ENCODE results near the gene ITFG2. TPM values are rescaled to one million over a fixed set of nuclear protein-coding genes. Genes with fewer than 3 reads are reported as not detected.
A peak's percentile ranks its signal among the peaks of the same experiment; 100 is the strongest.

The ITFG2 gene
- polyA plus RNA-seq, 6 donors from 2014 or later, result 66.7 to 108 (median 74.7) TPM

DNA sequence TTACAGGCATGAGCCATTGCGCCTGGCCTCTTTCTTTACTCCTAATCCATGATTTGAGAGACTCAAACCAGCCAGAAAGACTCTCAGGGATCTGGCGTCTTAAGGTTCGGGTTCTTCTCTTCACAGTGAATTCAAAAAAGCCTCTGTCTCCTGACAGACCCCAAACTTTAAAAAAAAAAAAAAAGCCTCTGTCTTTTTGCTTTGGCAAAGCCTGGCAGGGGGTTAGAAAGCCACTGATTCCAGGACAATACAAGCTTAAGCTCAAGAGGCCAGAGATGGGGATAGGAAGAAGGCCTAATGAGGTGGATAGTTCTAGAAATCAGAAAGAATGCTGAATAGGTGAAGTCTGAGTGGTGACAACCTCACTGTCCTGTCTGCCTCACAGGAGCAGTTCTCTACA is 13.6 kb downstream of the ITFG2 start:
- H3K27me3 Mint-ChIP-seq, result no peaks in the 10 kb centered on the region
- H3K36me3 Mint-ChIP-seq, result peaks cover 28 to 30% of the 10 kb centered on the region in 2 donors

GRCh38 chr12:2826721-2827515 is 14.4 kb downstream of the ITFG2 start:
- Mint-ChIP-seq H3K27ac (peak overlapping the region in 1 of 6 donors; percentile 38), H3K4me1 (peaks cover 0 to 17% (median 7%) of the 10 kb centered on the region in 3 donors), H3K4me3 (no peak overlapping the region), H3K36me3 (peaks cover 33 to 38% of the 10 kb centered on the region in 2 donors), H3K9me3 (no peaks in the 10 kb centered on the region), H3K27me3 (no peaks in the 10 kb centered on the region)
- DNase-seq (no peak), ATAC-seq (ENCODE audit: low read depth in 2 of 2) (no peak)

More for the DNA sequence above, 13.6 kb downstream of the ITFG2 start:
- ATAC-seq (ENCODE audit: low read depth in 2 of 2) (no peak), DNase-seq (no peak)
- Mint-ChIP-seq H3K4me3 (no peak overlapping the region), H3K9me3 (no peaks in the 10 kb centered on the region), H3K4me1 (peaks cover 0 to 17% (median 7%) of the 10 kb centered on the region in 3 donors), H3K27ac (peak overlapping the region in 1 of 6 donors; percentile 9)

GRCh38 chr12:2829275-2829674 is 16.8 kb downstream of the ITFG2 start:
- no peak for ATAC-seq (ENCODE audit: low read depth in 2 of 2)
- peaks cover 30 to 38% of the 10 kb centered on the region in 2 donors for H3K36me3 Mint-ChIP-seq

DNA sequence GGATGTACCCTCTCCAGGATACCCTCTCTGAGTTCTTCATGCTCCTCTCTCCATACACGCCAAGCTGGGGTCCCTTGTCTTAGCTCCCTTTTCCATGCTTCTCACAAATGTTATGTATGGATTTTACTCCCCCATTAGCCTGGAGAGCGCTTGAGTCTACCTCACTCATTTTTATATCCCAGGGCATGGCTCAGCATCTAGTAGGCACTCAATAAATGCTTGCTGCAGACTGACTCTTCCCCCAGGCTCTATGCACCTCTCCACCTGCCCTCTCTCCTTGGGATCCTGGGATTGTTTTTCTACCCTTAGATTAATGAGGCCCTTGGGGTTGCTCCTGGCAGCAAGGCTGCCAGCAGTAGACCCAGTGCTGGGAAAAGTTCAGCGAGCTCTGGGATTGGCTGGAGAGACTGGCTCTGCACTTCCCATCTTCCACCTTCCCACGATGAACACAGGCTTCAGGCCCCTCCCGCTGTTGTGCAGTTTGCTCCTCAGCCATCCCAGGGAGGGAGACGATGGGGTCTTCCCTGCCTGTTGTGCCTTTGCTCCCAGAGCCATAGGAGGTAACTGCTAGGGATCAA is 20.2 kb downstream of the ITFG2 start:
- Mint-ChIP-seq H3K27me3 (no peaks in the 10 kb centered on the region), H3K4me1 (peaks cover 3 to 11% (median 8%) of the 10 kb centered on the region in 3 donors), H3K9me3 (no peaks in the 10 kb centered on the region), H3K4me3 (no peak overlapping the region), H3K36me3 (peaks cover 16 to 26% of the 10 kb centered on the region in 2 donors), H3K27ac (peak overlapping the region in 2 of 6 donors; percentile 13 to 57)
- ATAC-seq (ENCODE audit: low read depth in 2 of 2) (no peak), DNase-seq (no peak)

More at GRCh38 chr12:2829275-2829674, 16.8 kb downstream of the ITFG2 start:
- Mint-ChIP-seq H3K4me3 (no peak overlapping the region), H3K27ac (peak overlapping the region in 1 of 6 donors; percentile 69), H3K27me3 (no peaks in the 10 kb centered on the region), H3K4me1 (peaks cover 0 to 14% (median 7%) of the 10 kb centered on the region in 3 donors), H3K9me3 (no peaks in the 10 kb centered on the region)
- DNase-seq, result no peak

DNA sequence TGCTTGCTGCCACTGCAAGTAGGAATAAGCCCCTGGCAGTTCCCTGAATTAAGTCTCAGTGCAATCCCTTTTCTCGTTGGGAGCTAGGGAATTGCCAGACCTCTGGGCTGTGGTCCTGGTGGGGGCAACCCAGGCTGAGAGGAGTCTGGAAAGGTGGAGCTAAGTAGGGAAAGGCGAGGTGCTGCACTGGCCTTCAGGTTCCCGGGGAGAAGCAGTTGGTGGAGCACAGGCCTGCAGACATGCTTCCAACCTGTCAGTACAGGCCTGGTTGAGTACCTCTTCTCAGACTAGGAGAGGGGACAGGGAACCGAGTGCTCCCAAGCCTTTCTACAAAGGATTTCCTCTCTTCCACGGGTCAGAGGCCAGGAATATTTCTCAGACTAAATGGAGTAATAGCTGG is 20.9 kb downstream of the ITFG2 start:
- Mint-ChIP-seq H3K27me3 (no peaks in the 10 kb centered on the region), H3K4me3 (no peak overlapping the region), H3K4me1 (peaks cover 3 to 11% (median 8%) of the 10 kb centered on the region in 3 donors), H3K36me3 (peaks cover 15 to 26% of the 10 kb centered on the region in 2 donors), H3K9me3 (no peaks in the 10 kb centered on the region), H3K27ac (peak overlapping the region in 1 of 6 donors; percentile 11)
- ATAC-seq (ENCODE audit: low read depth in 2 of 2) (no peak), DNase-seq (no peak)

DNA sequence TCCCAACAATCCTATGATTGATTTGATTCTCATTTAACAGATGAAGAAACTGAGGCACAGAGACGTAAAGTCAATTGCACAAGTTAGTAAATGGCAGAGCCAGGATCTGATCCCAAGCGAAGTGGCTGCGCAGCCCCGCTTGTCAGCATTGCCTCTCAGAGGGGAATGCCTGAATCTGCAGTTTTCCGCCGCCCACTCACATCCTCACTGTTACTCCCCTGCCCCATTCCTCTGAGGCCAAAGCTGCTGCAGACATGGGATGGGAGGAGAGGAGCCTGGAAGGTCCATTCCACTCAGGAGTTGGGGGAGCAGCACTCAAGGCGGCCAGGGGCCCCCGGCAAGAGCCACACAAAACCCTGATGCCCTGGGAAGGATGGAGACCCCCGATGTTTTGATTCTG is 21.3 kb downstream of the ITFG2 start:
- Mint-ChIP-seq H3K4me1 (peaks cover 3 to 11% (median 8%) of the 10 kb centered on the region in 3 donors), H3K36me3 (peaks cover 16 to 22% of the 10 kb centered on the region in 2 donors), H3K9me3 (no peaks in the 10 kb centered on the region), H3K27me3 (no peaks in the 10 kb centered on the region), H3K27ac (no peak overlapping the region), H3K4me3 (no peak overlapping the region)
- no peak for ATAC-seq (ENCODE audit: low read depth in 2 of 2)
- DNase-seq, result no peak

GRCh38 chr12:2834581-2835491 is 22.4 kb downstream of the ITFG2 start, which contains the start of gene NRIP2:
NRIP2 (minus strand) TSS chr12:2835035; CDS start chr12:2834983, 52 bp downstream.
- H3K27me3 Mint-ChIP-seq, result no peaks in the 10 kb centered on the region
- peak within 1 kb of the TSS in 4 of 6 donors; percentile 3 to 97 (median 40) for H3K27ac Mint-ChIP-seq
- ATAC-seq (ENCODE audit: low read depth in 2 of 2) (no peak), DNase-seq (no peak)
- H3K4me1 Mint-ChIP-seq, result peaks cover 3 to 11% (median 9%) of the 10 kb centered on the region in 3 donors
- H3K36me3 Mint-ChIP-seq, result peaks cover 12 to 23% of the 10 kb centered on the region in 2 donors
- no peaks in the 10 kb centered on the region for H3K9me3 Mint-ChIP-seq
- H3K4me3 Mint-ChIP-seq, result no peak within 1 kb of the TSS

DNA sequence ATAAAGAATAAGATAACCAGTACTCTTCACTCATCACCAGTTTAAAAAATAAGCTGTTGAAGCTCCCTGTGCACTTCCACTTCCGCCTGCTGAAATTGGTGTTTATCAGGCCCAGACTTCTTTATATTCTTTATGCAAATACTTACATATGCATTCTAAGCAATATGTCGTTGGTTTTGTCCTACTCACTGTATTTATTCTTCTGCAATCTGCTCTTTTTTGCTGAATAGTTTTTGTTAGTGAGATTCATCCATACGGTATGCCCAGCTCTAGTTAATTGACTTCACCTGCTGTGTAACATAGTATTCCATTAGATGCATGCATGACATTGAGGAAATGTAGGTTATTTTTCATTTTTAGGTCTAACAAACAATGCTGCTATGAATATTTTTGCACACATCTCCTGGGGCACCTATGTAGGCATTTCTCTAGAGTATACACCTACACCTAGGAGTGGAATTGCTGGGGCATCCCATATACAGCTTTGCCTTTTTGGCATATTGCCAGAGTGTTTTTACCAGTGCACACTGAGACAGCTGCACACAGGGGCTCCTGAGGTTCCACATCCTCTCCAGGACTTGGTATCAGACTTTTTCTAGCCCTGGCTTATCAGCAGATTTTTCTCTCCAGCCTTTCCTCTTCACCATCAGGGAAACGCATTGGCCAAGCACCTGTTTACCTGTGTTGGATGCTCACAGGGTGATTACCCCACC is 23.4 kb downstream of the ITFG2 start:
- H3K27me3 Mint-ChIP-seq, result no peaks in the 10 kb centered on the region
- H3K4me3 Mint-ChIP-seq, result no peak overlapping the region
- DNase-seq, result no peak
- no peaks in the 10 kb centered on the region for H3K9me3 Mint-ChIP-seq
- H3K36me3 Mint-ChIP-seq, result peaks cover 12 to 24% of the 10 kb centered on the region in 2 donors
- peak overlapping the region in 1 of 6 donors; percentile 55 for H3K27ac Mint-ChIP-seq
- no peak for ATAC-seq (ENCODE audit: low read depth in 2 of 2)
- peaks cover 3 to 11% (median 10%) of the 10 kb centered on the region in 3 donors for H3K4me1 Mint-ChIP-seq

DNA sequence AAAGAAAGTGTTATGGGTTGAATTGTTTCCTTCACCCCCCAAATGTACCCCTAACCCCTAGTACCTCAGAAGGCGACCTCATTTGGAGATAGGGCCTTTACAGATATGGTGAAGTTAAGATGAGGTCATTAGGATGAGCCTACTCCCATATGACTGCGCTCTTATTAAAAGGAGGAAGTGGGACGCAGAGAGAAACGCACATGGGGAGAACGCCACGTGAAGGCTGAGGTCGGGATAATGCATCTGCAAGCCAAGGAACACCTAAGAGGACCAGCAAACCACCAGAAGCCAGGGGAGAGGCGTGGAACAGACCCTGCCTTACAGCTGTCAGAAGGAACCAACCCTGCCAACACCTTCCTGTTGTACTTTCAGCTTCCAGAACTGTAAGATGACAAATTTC is 24.1 kb downstream of the ITFG2 start:
- ATAC-seq (ENCODE audit: low read depth in 2 of 2) (no peak), DNase-seq (no peak)
- Mint-ChIP-seq H3K4me1 (peaks cover 3 to 11% (median 10%) of the 10 kb centered on the region in 3 donors), H3K27me3 (no peaks in the 10 kb centered on the region), H3K27ac (no peak overlapping the region), H3K36me3 (peaks cover 10 to 20% of the 10 kb centered on the region in 2 donors), H3K9me3 (no peaks in the 10 kb centered on the region), H3K4me3 (no peak overlapping the region)

DNA sequence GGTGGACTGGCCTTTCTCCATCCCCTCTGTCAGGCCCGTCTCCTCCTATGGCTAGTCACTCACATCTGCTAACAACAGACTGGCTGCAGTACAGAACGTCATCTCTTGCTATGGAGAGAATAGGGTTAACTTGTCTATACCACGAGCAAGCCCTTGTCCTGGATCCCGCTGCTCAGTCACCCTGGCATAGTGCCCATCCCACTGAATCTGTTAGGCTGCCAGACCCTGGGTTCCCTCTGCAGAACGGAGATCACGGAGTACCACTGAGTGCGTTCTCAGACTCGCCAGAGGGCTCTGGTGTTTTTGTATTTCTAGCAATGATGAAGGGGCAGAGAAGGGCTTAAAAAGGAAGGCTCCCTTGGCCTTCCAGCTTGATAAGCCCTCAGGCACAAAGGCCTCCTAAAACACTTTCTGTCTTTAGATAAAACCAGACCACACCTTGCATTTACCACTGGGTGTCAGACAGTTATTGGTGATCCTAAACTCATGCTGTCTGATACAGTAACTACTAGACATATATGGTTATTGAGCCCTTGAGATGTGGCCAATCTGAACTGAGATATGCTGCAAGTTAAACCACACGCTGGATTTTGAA is 28.7 kb downstream of the ITFG2 start:
- ATAC-seq (ENCODE audit: low read depth in 2 of 2) (no peak), DNase-seq (no peak)
- H3K27me3 Mint-ChIP-seq, result no peaks in the 10 kb centered on the region
- no peaks in the 10 kb centered on the region for H3K9me3 Mint-ChIP-seq
- no peak overlapping the region for H3K27ac Mint-ChIP-seq
- H3K4me1 Mint-ChIP-seq, result peaks cover 0 to 4% (median 2%) of the 10 kb centered on the region in 3 donors
- no peak overlapping the region for H3K4me3 Mint-ChIP-seq
- H3K36me3 Mint-ChIP-seq, result peaks cover 6 to 9% of the 10 kb centered on the region in 2 donors

- Mint-ChIP-seq H3K4me1 (peaks cover 0 to 4% (median 2%) of the 10 kb centered on the region in 3 donors), H3K4me3 (no peak overlapping the region), H3K9me3 (no peaks in the 10 kb centered on the region), H3K27me3 (no peaks in the 10 kb centered on the region), H3K36me3 (peaks cover 6 to 17% of the 10 kb centered on the region in 2 donors), H3K27ac (no peak overlapping the region)
- DNase-seq (no peak), ATAC-seq (ENCODE audit: low read depth in 2 of 2) (no peak)
Measured at GRCh38 chr12:2842948-2843347, 30.5 kb downstream of the ITFG2 start.

DNA sequence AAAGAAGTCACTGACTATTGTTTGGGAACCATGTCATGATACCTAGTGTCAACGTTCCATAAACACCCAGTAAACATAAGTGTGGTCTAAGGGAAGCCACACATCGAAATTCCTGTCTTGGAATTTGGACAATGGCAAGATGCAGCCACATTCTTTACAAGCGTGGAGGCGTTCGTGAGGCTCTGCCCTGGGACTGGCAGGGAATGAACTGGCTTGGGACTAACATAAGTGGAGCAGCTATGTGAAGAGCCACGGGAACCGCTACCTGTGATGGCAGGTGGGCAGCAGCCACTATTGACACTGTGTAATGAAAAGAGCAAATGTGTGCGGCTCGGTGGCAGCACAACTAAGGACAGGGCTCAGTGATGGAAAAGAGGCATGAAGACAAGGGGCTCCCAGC is 32.3 kb downstream of the ITFG2 start:
- DNase-seq, result no peak
- Mint-ChIP-seq H3K4me1 (peaks cover 0 to 4% (median 2%) of the 10 kb centered on the region in 3 donors), H3K27ac (no peak overlapping the region), H3K27me3 (no peaks in the 10 kb centered on the region), H3K36me3 (peaks cover 0 to 24% of the 10 kb centered on the region in 2 donors), H3K9me3 (no peaks in the 10 kb centered on the region), H3K4me3 (no peak overlapping the region)
- ATAC-seq (ENCODE audit: low read depth in 2 of 2), result no peak
